GM12878 (cell line): ENCODE measurements around the gene ACP4. TPM values are rescaled to one million over a fixed set of nuclear protein-coding genes. Genes with fewer than 3 reads are reported as not detected.

ENCODE experiments used
- BACH1 ChIP-seq: fragments of 450-650 bp; IDR thresholded peaks from 2 replicates; pipeline ENCODE4 v1.6.1; 2017; ENCODE audit warnings: mild to moderate bottlenecking, borderline replicate concordance
- BHLHE40 ChIP-seq, 2 experiments: fragments of 450-650 bp in 1 of 2; IDR thresholded peaks; 2 replicates each; pipeline ENCODE4 v1.6.1; 2011 to 2017; ENCODE audit warnings: low read depth in 2 of 2, borderline replicate concordance in 1 of 2, improper control_type of control experiment in 1 of 2, low read length in 1 of 2, mild to moderate bottlenecking in 1 of 2
- CUX1 ChIP-seq: IDR thresholded peaks from 2 replicates; pipeline ENCODE4 v1.6.1; 2012; ENCODE audit warnings: improper control_type of control experiment, low read depth, low read length; ENCODE audit not compliant: insufficient replicate concordance
- MAX ChIP-seq: IDR thresholded peaks from 2 replicates; pipeline ENCODE4 v1.6.1; 2012; ENCODE audit warnings: low read depth, low read length, improper control_type of control experiment
- MTA3 ChIP-seq: IDR thresholded peaks from 2 replicates; pipeline ENCODE4 v1.6.1; 2012; ENCODE audit warnings: low read length, inconsistent platforms, borderline replicate concordance
- MXI1 ChIP-seq: fragments of 150-350 bp; IDR thresholded peaks from 2 replicates; pipeline ENCODE4 v1.6.1; 2011; ENCODE audit warnings: low read depth, mild to moderate bottlenecking, inconsistent platforms, low read length, improper control_type of control experiment
- NKRF ChIP-seq: fragments of 450-650 bp; conservative IDR thresholded peaks from 2 replicates; pipeline ENCODE4 v1.6.1; 2017; ENCODE audit warnings: mild to moderate bottlenecking, moderate library complexity
- NRF1 ChIP-seq: conservative IDR thresholded peaks from 2 replicates; pipeline ENCODE4 v1.6.1; 2011; ENCODE audit warnings: mild to moderate bottlenecking, low read depth, low read length, improper control_type of control experiment
- PKNOX1 ChIP-seq: fragments of 450-650 bp; IDR thresholded peaks from 2 replicates; pipeline ENCODE4 v1.6.1; 2016; ENCODE audit warnings: mild to moderate bottlenecking
- POLR2A ChIP-seq: IDR thresholded peaks from 2 replicates; pipeline ENCODE4 v1.6.1; 2011; ENCODE audit warnings: low read depth, mild to moderate bottlenecking, low read length
- POLR2AphosphoS5 ChIP-seq: IDR thresholded peaks from 2 replicates; pipeline ENCODE4 v1.6.1; 2011; ENCODE audit warnings: mild to moderate bottlenecking, low read length, inconsistent platforms
- USF1 ChIP-seq: IDR thresholded peaks from 2 replicates; pipeline ENCODE4 v1.6.1; 2011; ENCODE audit warnings: borderline replicate concordance, low read depth, mild to moderate bottlenecking, moderate library complexity, mixed read lengths, low read length; ENCODE audit not compliant: insufficient read depth; ENCODE audit errors: extremely low read length
- USF2 ChIP-seq: IDR thresholded peaks from 2 replicates; pipeline ENCODE4 v1.6.1; 2011; ENCODE audit warnings: low read depth, low read length, improper control_type of control experiment, borderline replicate concordance
- YBX1 ChIP-seq: fragments of 450-650 bp; IDR thresholded peaks from 2 replicates; pipeline ENCODE4 v1.6.1; 2016; ENCODE audit warnings: antibody characterized with exemption
- ZBTB33 ChIP-seq: fragments of 450-650 bp; IDR thresholded peaks from 2 replicates; pipeline ENCODE4 v1.6.1; 2017; ENCODE audit warnings: mild to moderate bottlenecking
- ZNF217 ChIP-seq: fragments of 450-650 bp; IDR thresholded peaks from 2 replicates; pipeline ENCODE4 v1.6.1; 2017; ENCODE audit warnings: antibody characterized with exemption, mild to moderate bottlenecking
- polyA plus RNA-seq, 11 experiments: library from polyadenylated mRNA; depleted of rRNA in 4 of 11; unstranded in 6 of 11; stranded (reverse) in 5 of 11; fragments of >200 nt; fragmentation: Nextera tagmentation in 4 of 11; fragmentation: Illumina TruSeq in 1 of 11; extraction: Ambion mirVana in 4 of 11; extraction: Trizol in 1 of 11; gene quantifications; 1 replicate in 1 of 11; 2 replicates in 10 of 11; pipeline versions ENCODE4 v1.2.1 to v1.2.3, GENCODE V29; 2011 to 2016; ENCODE audit warnings: inconsistent platforms in 2 of 11, missing spikeins in 2 of 11, low read depth in 1 of 11
- total RNA-seq, 4 experiments: library from RNA; depleted of rRNA in 3 of 4; stranded (reverse); fragments of >200 nt in 3 of 4; fragmentation: Illumina TruSeq in 1 of 4; extraction: Trizol in 1 of 4; gene quantifications; 2 replicates each; pipeline versions ENCODE4 v1.2.1 to v1.2.3, GENCODE V29; 2013 to 2021

Gene ACP4
- total and polyA plus RNA-seq, 10 of the 15 experiments (the other 5 are each of a cell fraction or from before 2014, with no cell fraction given) = not detected

- TF ChIP-seq CUX1 (no peak), POLR2A (peak; percentile 89), USF1 (no peak), BHLHE40 (IDR thresholded peaks at IDR 0.05; ENCODE audit: borderline replicate concordance in 1 of 2, low read depth in 2 of 2, low read length in 1 of 2) (peak; percentile 59 to 90; a peak in 3 of 4 replicates), MTA3 (no peak), NRF1 (no peak), NKRF (0 out of 2 replicates have a peak, but pooled peaks have one; percentile 15), MXI1 (no peak), USF2 (no peak), ZBTB33 (no peak), ZNF217 (no peak), MAX (peak; percentile 33; the same call in 1 of the 2 replicates), BACH1 (peak; percentile 75; the same call in 1 of the 2 replicates), PKNOX1 (0 out of 2 replicates have a peak, but pooled peaks have one; percentile 18), YBX1 (no peak), POLR2AphosphoS5 (peak; percentile 72; the same call in 1 of the 2 replicates)
Measured at GRCh38 chr19:50835785-50836542, 45.7 kb downstream of the ACP4 start (continued).
